NB4 (cell line): ENCODE data around the gene PEF1.

Experiments used
- DNase-seq: peaks from one replicate; pipeline ENCODE4 v3.0.0; 2010; ENCODE audit warnings: low read depth
- H3K4me3 ChIP-seq: one replicate; pipeline ENCODE4 v1.5.1; 2011; ENCODE audit warnings: mild to moderate bottlenecking, low read depth, low read length, moderate library complexity
- CTCF ChIP-seq: IDR thresholded peaks from one replicate; pipeline ENCODE4 v1.5.1; 2012; ENCODE audit warnings: low read depth, low read length
- MAX ChIP-seq: IDR thresholded peaks from 2 replicates; pipeline ENCODE4 v1.6.1; 2011; ENCODE audit warnings: low read depth, low read length
- MYC ChIP-seq: IDR thresholded peaks from 2 replicates; pipeline ENCODE4 v1.6.1; 2011; ENCODE audit warnings: low read depth, low read length
- POLR2A ChIP-seq: IDR thresholded peaks from 2 replicates; pipeline ENCODE4 v1.6.1; 2011; ENCODE audit warnings: mild to moderate bottlenecking; ENCODE audit not compliant: insufficient read length; ENCODE audit errors: extremely low read depth

The PEF1 gene

GRCh38 chr1:31625561-31626222 lies 19.0 kb downstream of the PEF1 start:
- no peak for TF ChIP-seq MAX
- no peak for TF ChIP-seq POLR2A
- no peak for TF ChIP-seq MYC
- no peak for TF ChIP-seq CTCF
- no peak for DNase-seq
- no peak overlapping the region for H3K4me3 ChIP-seq

- TF ChIP-seq CTCF, result no peak
- H3K4me3 ChIP-seq, result no peak overlapping the region
- no peak for DNase-seq
Observed at GRCh38 chr1:31624731-31625514, 19.8 kb downstream of the PEF1 start.

GRCh38 chr1:31624309-31624708 lies 20.4 kb downstream of the PEF1 start:
- TF ChIP-seq POLR2A, result no peak
- no peak for TF ChIP-seq CTCF
- no peak for TF ChIP-seq MYC
- no peak for TF ChIP-seq MAX
- no peak for DNase-seq
- no peak overlapping the region for H3K4me3 ChIP-seq

- TF ChIP-seq CTCF (no peak), MAX (no peak), MYC (no peak), POLR2A (no peak)
- no peak for DNase-seq
- H3K4me3 ChIP-seq, result no peak overlapping the region
Observed at GRCh38 chr1:31623365-31623764, 21.3 kb downstream of the PEF1 start.

- no peak overlapping the region for H3K4me3 ChIP-seq
- DNase-seq, result no peak
- TF ChIP-seq MYC, result no peak
- no peak for TF ChIP-seq POLR2A
- TF ChIP-seq CTCF, result no peak
Observed at GRCh38 chr1:31621847-31622730, 22.6 kb downstream of the PEF1 start.
